COLO668 (cell line): ENCODE results near the gene PPP1R9B.

Experiments used
- DNase-seq: peaks from one replicate; lab custom pipeline; 2025; ENCODE audit not compliant: unreplicated experiment; lab: John Stamatoyannopoulos, UW

Gene PPP1R9B

GRCh38 chr17:50129353-50129727 is 21.1 kb downstream of the PPP1R9B start:
- DNase-seq = no peak

- no peak for DNase-seq
Measured at GRCh38 chr17:50128441-50129352, 21.8 kb downstream of the PPP1R9B start.

- DNase-seq = no peak
Measured at GRCh38 chr17:50127697-50128361, 22.6 kb downstream of the PPP1R9B start.

- DNase-seq = no peak
Measured at GRCh38 chr17:50125420-50125997, 25.0 kb downstream of the PPP1R9B start.

GRCh38 chr17:50123649-50124349 is 26.7 kb downstream of the PPP1R9B start:
- DNase-seq = peak; percentile 31

- no peak for DNase-seq
Measured at GRCh38 chr17:50122945-50123344, 27.5 kb downstream of the PPP1R9B start.

- no peak for DNase-seq
Measured at GRCh38 chr17:50120475-50121253, 29.8 kb downstream of the PPP1R9B start.

GRCh38 chr17:50118828-50119218 is 31.7 kb downstream of the PPP1R9B start:
- DNase-seq = no peak

- no peak for DNase-seq
Measured at GRCh38 chr17:50118076-50118827, 32.2 kb downstream of the PPP1R9B start.

GRCh38 chr17:50117202-50118051 is 33.0 kb downstream of the PPP1R9B start:
- DNase-seq = peak; percentile 75

GRCh38 chr17:50115756-50116155 is 34.7 kb downstream of the PPP1R9B start:
- DNase-seq = no peak

- DNase-seq = peak; percentile 10
Measured at GRCh38 chr17:50114849-50115357, 35.6 kb downstream of the PPP1R9B start.

GRCh38 chr17:50114401-50114800 is 36.1 kb downstream of the PPP1R9B start:
- DNase-seq = no peak

- no peak for DNase-seq
Measured at GRCh38 chr17:50113624-50114320, 36.7 kb downstream of the PPP1R9B start.

- no peak for DNase-seq
Measured at GRCh38 chr17:50112694-50113093, 37.8 kb downstream of the PPP1R9B start.

GRCh38 chr17:50111673-50112655 is 38.5 kb downstream of the PPP1R9B start:
- DNase-seq = no peak
